OCI-LY3 (cell line): ENCODE data around the gene RCN2.

Experiments
- EZH2phosphoT487 ChIP-seq: fragments of 200-600 bp; shearing (Covaris generic); IDR thresholded peaks from 2 replicates; pipeline ENCODE4 v1.6.1; 2018; ENCODE audit warnings: antibody characterized with exemption, mixed run types, low read depth
- TF ChIP-seq, protein P1 (sequence below): fragments of 200-600, 300-600 bp; sonication (generic); IDR thresholded peaks from 2 replicates; pipeline ENCODE4 v1.5.1; 2014; ENCODE audit warnings: antibody characterized with exemption, low read length, low read depth

DNA sequence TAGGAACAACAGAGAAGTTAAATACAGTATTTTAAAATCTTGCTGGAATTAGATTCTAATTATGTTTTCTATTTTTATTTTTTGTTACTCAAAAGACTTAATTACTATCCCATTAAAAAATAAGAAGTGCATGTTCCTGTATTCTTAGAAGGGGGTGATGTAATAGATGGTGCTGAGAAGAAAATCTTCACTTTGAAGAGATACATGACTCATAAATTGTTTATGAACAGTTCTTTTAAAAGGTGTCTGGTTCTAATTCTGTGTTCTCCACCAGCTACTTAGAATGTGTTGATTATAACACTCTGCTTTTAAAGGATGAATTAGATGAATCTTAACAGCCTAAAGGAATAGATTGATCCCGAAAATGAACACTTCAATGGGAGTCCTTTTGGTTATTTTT, 8.2 kb downstream of the RCN2 start:
- TF ChIP-seq, protein P1, sequence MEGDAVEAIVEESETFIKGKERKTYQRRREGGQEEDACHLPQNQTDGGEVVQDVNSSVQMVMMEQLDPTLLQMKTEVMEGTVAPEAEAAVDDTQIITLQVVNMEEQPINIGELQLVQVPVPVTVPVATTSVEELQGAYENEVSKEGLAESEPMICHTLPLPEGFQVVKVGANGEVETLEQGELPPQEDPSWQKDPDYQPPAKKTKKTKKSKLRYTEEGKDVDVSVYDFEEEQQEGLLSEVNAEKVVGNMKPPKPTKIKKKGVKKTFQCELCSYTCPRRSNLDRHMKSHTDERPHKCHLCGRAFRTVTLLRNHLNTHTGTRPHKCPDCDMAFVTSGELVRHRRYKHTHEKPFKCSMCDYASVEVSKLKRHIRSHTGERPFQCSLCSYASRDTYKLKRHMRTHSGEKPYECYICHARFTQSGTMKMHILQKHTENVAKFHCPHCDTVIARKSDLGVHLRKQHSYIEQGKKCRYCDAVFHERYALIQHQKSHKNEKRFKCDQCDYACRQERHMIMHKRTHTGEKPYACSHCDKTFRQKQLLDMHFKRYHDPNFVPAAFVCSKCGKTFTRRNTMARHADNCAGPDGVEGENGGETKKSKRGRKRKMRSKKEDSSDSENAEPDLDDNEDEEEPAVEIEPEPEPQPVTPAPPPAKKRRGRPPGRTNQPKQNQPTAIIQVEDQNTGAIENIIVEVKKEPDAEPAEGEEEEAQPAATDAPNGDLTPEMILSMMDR: no peak
- TF ChIP-seq EZH2phosphoT487: no peak
